ENCODE results near the gene TSTD1. TPM values are rescaled to one million over a fixed set of nuclear protein-coding genes. Genes with fewer than 3 reads are reported as not detected.

The TSTD1 gene
- total and polyA plus RNA-seq, 10 of the 15 experiments (the other 5 are each of a cell fraction or from before 2014, with no cell fraction given), result 33.3 to 145 (median 89.4) TPM

DNA sequence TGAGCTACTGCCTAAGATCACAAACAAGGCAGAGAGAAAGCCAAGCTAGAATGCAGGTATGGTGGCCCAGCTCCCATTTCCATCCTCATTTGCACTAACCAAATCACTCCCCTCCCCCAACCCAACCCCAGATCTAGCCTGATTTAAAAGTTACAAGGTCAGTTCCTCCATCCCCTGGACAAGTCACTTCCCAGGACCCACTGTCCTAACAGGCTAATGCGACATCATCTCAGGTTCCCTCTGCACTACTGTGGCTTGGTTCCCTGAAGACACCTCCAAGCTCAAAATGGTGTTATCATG, 20.2 kb downstream of the TSTD1 start:
- no peaks in the 10 kb centered on the region for H3K36me3 ChIP-seq (ENCODE audit: control insufficient read depth in 2 of 2, insufficient read depth in 2 of 2, low read length in 1 of 2)
- no peaks in the 10 kb centered on the region for H3K27me3 ChIP-seq (replicated peaks in 1 of 2; ENCODE audit: control insufficient read depth in 2 of 2, insufficient read depth in 2 of 2, low read length in 1 of 2)
- ATAC-seq (no peak), DNase-seq (ENCODE audit: low read depth, low spot score) (no peak), FAIRE-seq (no peak)
- H3K4me2 ChIP-seq (ENCODE audit: control insufficient read depth, insufficient read depth), result peak overlapping the region; percentile 64
- ChIA-PET CTCF (interaction anchor here (0.9 to 2.1 kb wide), 13 partner anchors 14 to 79 kb away, joined by 3 to 9 read pairs (median 3); partner anchors contain the start of genes ITLN2 and USF1), POLR2A (interaction anchor here (0.7 to 2.1 kb wide), 8 partner anchors 14 to 260 kb away, joined by 3 to 13 read pairs (median 4); partner anchors contain the start of genes ARHGAP30 and TSTD1), RAD21 (ENCODE audit: unreplicated experiment) (interaction anchor here (0.9 to 4.4 kb wide), 9 partner anchors 10 to 51 kb away, joined by 3 to 40 read pairs (median 4); partner anchors contain the start of genes ARHGAP30 and USF1), SMC1A (ENCODE audit: uncharacterized antibody, unreplicated experiment) (interaction anchor here (0.7 to 4.2 kb wide), 11 partner anchors 11 to 182 kb away, joined by 3 to 23 read pairs (median 4); partner anchors contain the start of genes ARHGAP30 and KLHDC9)
- H3K4me1 ChIP-seq (ENCODE audit: control insufficient read depth, insufficient read depth, low read length), result peaks cover 27% of the 10 kb centered on the region
- intact Hi-C loops (cut with micrococcal nuclease; ENCODE audit: unreplicated experiment) (no loop called here), in situ Hi-C loops (cut with MboI) (no loop called here)
- peaks cover 42% of the 10 kb centered on the region for H3K79me2 ChIP-seq (ENCODE audit: control insufficient read depth, insufficient read depth, low read length)
- H3K9me3 ChIP-seq (replicated peaks; ENCODE audit: control insufficient read depth, insufficient read depth, low read length), result no peaks in the 10 kb centered on the region
- peak overlapping the region; percentile 18; the same call in 1 of the 2 replicates for H3K27ac ChIP-seq (ENCODE audit: control insufficient read depth, insufficient read depth)
- peak overlapping the region; percentile 28 for H3K4me3 ChIP-seq
- no peak overlapping the region; the same call in 1 of the 2 replicates for H3K9ac ChIP-seq (ENCODE audit: control insufficient read depth, insufficient read depth, low read length)
- H4K20me1 ChIP-seq (ENCODE audit: control insufficient read depth, insufficient read depth), result no peaks in the 10 kb centered on the region
- H2AFZ ChIP-seq (ENCODE audit: control insufficient read depth, low read depth, low read length), result no peak overlapping the region
- no peak for TF ChIP-seq NR2C2 (IDR thresholded peaks at IDR 0.05; ENCODE audit: borderline replicate concordance, control insufficient read depth, insufficient read length, low read depth)
- WGBS (ENCODE audit: insufficient coverage, insufficient replicate concordance, low lambda C conversion rate, missing lambda C conversion rate), result 100% methylated on average over 1 of the region's 1 CpG
- BruUV-seq (replicated peaks), result no TSS peak

DNA sequence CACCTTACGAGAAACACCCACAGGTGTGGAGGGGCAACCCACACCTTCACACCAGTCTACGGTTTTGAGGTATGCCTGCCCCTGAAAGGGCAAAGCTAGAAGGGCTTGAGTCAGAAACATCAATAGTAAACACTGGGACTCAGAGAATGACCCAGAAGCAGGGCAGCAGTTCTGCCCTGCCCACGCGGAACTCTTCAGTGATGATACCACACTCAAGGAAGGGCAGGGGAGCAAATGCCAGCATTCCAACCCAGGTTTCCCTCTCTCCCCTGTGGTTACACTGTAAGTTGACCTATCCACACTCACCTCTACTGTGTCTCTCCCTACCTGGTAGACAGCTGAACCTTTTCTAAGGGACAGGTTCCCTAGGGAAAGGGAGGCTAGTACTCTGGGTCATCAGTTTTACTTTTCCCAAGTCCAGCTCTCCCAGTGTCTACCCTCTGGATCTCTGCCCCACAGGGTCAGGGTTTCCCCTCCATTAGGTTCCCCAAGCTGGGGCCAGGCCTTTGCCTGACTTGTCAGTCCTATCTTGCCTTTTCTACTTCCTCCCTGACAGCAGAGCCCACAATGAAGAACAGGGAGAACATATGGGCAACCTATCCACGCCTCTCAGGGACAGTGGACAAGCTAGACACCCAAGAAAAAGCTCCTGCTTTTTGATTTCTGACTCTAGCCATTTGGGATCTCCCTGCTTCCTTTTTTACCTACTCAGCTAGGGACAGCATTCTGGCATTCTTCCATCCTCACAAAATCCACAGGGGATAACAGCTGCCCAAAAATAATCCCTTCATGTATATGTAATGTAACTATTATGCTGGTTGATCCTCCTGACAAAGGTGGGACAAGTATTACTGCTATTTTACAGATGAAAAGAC, 20.8 kb downstream of the TSTD1 start:
- ATAC-seq, result no peak
- Histone ChIP-seq H3K4me2 (ENCODE audit: control insufficient read depth, insufficient read depth) (peak overlapping the region; percentile 64), H3K79me2 (ENCODE audit: control insufficient read depth, insufficient read depth, low read length) (peaks cover 47% of the 10 kb centered on the region), H3K9me3 (replicated peaks; ENCODE audit: control insufficient read depth, insufficient read depth, low read length) (no peaks in the 10 kb centered on the region), H3K36me3 (ENCODE audit: control insufficient read depth in 2 of 2, insufficient read depth in 2 of 2, low read length in 1 of 2) (no peaks in the 10 kb centered on the region), H2AFZ (ENCODE audit: control insufficient read depth, low read depth, low read length) (no peak overlapping the region), H3K9ac (ENCODE audit: control insufficient read depth, insufficient read depth, low read length) (peak overlapping the region; percentile 51), H3K27ac (ENCODE audit: control insufficient read depth, insufficient read depth) (peak overlapping the region; percentile 39), H3K27me3 (replicated peaks in 1 of 2; ENCODE audit: control insufficient read depth in 2 of 2, insufficient read depth in 2 of 2, low read length in 1 of 2) (no peaks in the 10 kb centered on the region), H3K4me3 (peak overlapping the region; percentile 28), H4K20me1 (ENCODE audit: control insufficient read depth, insufficient read depth) (no peaks in the 10 kb centered on the region), H3K4me1 (ENCODE audit: control insufficient read depth, insufficient read depth, low read length) (peaks cover 31% of the 10 kb centered on the region)
- ChIA-PET CTCF (interaction anchor here (0.9 to 2.1 kb wide), 13 partner anchors 13 to 79 kb away, joined by 3 to 9 read pairs (median 3); partner anchors contain the start of genes ITLN2 and USF1), POLR2A (interaction anchor here (0.7 to 2.1 kb wide), 8 partner anchors 14 to 259 kb away, joined by 3 to 13 read pairs (median 4); partner anchors contain the start of genes ARHGAP30 and TSTD1), SMC1A (ENCODE audit: uncharacterized antibody, unreplicated experiment) (interaction anchor here (0.7 to 4.2 kb wide), 11 partner anchors 11 to 182 kb away, joined by 3 to 23 read pairs (median 4); partner anchors contain the start of genes ARHGAP30 and KLHDC9), RAD21 (ENCODE audit: unreplicated experiment) (interaction anchor here (0.9 to 4.4 kb wide), 9 partner anchors 10 to 51 kb away, joined by 3 to 40 read pairs (median 4); partner anchors contain the start of genes ARHGAP30 and USF1)
- WGBS (ENCODE audit: insufficient coverage, insufficient replicate concordance, low lambda C conversion rate, missing lambda C conversion rate), result 71% methylated on average over 5 of the region's 5 CpGs
- in situ Hi-C loops (cut with MboI), result no loop called here
- no TSS peak for BruUV-seq (replicated peaks)
- no peak for DNase-seq (ENCODE audit: low read depth, low spot score)
- FAIRE-seq, result no peak
- intact Hi-C loops (cut with micrococcal nuclease; ENCODE audit: unreplicated experiment), result no loop called here
- no peak for TF ChIP-seq ZNF384 (IDR thresholded peaks at IDR 0.05; ENCODE audit: borderline replicate concordance, low read depth, low read length)
- TF ChIP-seq ASH2L (IDR thresholded peaks at IDR 0.05; ENCODE audit: borderline replicate concordance, low read depth), result no peak
- no peak for TF ChIP-seq POLR2A (IDR thresholded peaks at IDR 0.05; ENCODE audit: low read depth, low read length)
- TF ChIP-seq POLR2AphosphoS5 (IDR thresholded peaks at IDR 0.05; ENCODE audit: low read length), result no peak
- TF ChIP-seq, protein P1, sequence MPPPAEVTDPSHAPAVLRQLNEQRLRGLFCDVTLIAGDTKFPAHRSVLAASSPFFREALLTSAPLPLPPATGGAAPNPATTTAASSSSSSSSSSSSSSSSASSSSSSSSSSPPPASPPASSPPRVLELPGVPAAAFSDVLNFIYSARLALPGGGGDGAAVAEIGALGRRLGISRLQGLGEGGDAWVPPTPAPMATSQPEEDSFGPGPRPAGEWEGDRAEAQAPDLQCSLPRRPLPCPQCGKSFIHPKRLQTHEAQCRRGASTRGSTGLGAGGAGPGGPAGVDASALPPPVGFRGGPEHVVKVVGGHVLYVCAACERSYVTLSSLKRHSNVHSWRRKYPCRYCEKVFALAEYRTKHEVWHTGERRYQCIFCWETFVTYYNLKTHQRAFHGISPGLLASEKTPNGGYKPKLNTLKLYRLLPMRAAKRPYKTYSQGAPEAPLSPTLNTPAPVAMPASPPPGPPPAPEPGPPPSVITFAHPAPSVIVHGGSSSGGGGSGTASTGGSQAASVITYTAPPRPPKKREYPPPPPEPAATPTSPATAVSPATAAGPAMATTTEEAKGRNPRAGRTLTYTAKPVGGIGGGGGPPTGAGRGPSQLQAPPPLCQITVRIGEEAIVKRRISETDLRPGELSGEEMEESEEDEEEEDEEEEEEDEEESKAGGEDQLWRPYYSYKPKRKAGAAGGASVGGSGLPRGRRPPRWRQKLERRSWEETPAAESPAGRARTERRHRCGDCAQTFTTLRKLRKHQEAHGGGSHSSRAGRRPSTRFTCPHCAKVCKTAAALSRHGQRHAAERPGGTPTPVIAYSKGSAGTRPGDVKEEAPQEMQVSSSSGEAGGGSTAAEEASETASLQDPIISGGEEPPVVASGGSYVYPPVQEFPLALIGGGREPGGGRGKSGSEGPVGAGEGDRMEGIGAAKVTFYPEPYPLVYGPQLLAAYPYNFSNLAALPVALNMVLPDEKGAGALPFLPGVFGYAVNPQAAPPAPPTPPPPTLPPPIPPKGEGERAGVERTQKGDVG (CRISPR knock-in tag; IDR thresholded peaks at IDR 0.05), result no peak
- TF ChIP-seq, protein P2, sequence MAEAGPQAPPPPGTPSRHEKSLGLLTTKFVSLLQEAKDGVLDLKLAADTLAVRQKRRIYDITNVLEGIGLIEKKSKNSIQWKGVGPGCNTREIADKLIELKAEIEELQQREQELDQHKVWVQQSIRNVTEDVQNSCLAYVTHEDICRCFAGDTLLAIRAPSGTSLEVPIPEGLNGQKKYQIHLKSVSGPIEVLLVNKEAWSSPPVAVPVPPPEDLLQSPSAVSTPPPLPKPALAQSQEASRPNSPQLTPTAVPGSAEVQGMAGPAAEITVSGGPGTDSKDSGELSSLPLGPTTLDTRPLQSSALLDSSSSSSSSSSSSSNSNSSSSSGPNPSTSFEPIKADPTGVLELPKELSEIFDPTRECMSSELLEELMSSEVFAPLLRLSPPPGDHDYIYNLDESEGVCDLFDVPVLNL (IDR thresholded peaks at IDR 0.05; ENCODE audit: low read depth, low read length), result no peak
- no peak for TF ChIP-seq ATF2 (IDR thresholded peaks at IDR 0.05; ENCODE audit: low read length)
